GM21526 (cell line): ENCODE results near the gene ACVR1B.

Experiments
- ATAC-seq: cut with Tn5 transposase; IDR thresholded peaks from one replicate; pipeline ENCODE4 v1.9.1; 2021; ENCODE audit warnings: moderate library complexity; ENCODE audit not compliant: unreplicated experiment, low FRiP score

ACVR1B gene

GRCh38 chr12:52041035-52041434, 89.5 kb downstream of the ACVR1B start:
- ATAC-seq: no peak

- no peak for ATAC-seq
These were observed 90.2 kb downstream of the ACVR1B start for GRCh38 chr12:52041695-52042123.

GRCh38 chr12:52042706-52043385, 91.3 kb downstream of the ACVR1B start:
- ATAC-seq: no peak

- ATAC-seq: no peak
These were observed 92.1 kb downstream of the ACVR1B start for GRCh38 chr12:52043386-52044212.

GRCh38 chr12:52044292-52044983, 92.9 kb downstream of the ACVR1B start:
- no peak for ATAC-seq

GRCh38 chr12:52045794-52046199, 94.3 kb downstream of the ACVR1B start:
- ATAC-seq: no peak
